Gastrocnemius medialis (tissue), 4 donors: ENCODE data around the gene PLIN5. TPM values are rescaled to one million over a fixed set of nuclear protein-coding genes. Genes with fewer than 3 reads are reported as not detected.

ENCODE experiments used
- ATAC-seq, 2 donors: fragments of 150-250 bp; one replicate each; pipeline ENCODE4 v1.9.1; 2016
- DNase-seq, 2 donors: peaks; one replicate each; pipeline ENCODE4 v3.0.0-alpha.2; 2019
- H3K27ac ChIP-seq, 4 donors: fragments of 200-600 bp; sonication (generic); 1 replicate in 1 of 4; 2 replicates in 3 of 4; pipeline ENCODE4 v1.5.1; 2016 to 2018; ENCODE audit warnings: mild to moderate bottlenecking in 2 of 4, moderate library complexity in 1 of 4
- H3K27me3 ChIP-seq, 3 donors: fragments of 200-600 bp; sonication (generic) in 2 of 3; 1 replicate in 1 of 3; 2 replicates in 2 of 3; pipeline versions ENCODE4 v1.5.1 to v1.6.0; 2016 to 2019; ENCODE audit warnings: mild to moderate bottlenecking in 1 of 3, moderate library complexity in 1 of 3
- H3K36me3 ChIP-seq, 2 donors: fragments of 200-600 bp; sonication (generic) in 1 of 2; one replicate each; pipeline ENCODE4 v1.5.1; 2017 to 2018
- H3K4me1 ChIP-seq, 2 donors: fragments of 200-600 bp; sonication (generic) in 1 of 2; one replicate each; pipeline ENCODE4 v1.5.1; 2016 to 2017; ENCODE audit warnings: mild to moderate bottlenecking in 2 of 2
- H3K4me3 ChIP-seq, 4 donors: fragments of 200-600 bp; sonication (generic) in 3 of 4; 1 replicate in 1 of 4; 2 replicates in 3 of 4; pipeline ENCODE4 v1.5.1; 2016 to 2019; ENCODE audit warnings: mild to moderate bottlenecking in 2 of 4
- H3K9me3 ChIP-seq, 3 donors: fragments of 200-600 bp; sonication (generic) in 2 of 3; 1 replicate in 1 of 3; 2 replicates in 2 of 3; pipeline ENCODE4 v1.5.1; 2016 to 2019
- CTCF ChIP-seq, 5 experiments: fragments of 450-650 bp in 3 of 5; fragments of 200-600 bp in 2 of 5; sonication (generic) in 2 of 5; IDR thresholded peaks in 4 of 5; conservative IDR thresholded peaks in 1 of 5; 1 replicate in 4 of 5; 2 replicates in 1 of 5; pipeline ENCODE4 v1.5.1; 2016 to 2019; ENCODE audit warnings: antibody characterized with exemption in 5 of 5, mild to moderate bottlenecking in 3 of 5, moderate library complexity in 3 of 5
- POLR2A ChIP-seq, 2 donors: fragments of 450-650 bp; IDR thresholded peaks; one replicate each; pipeline ENCODE4 v1.6.1; 2017; ENCODE audit warnings: antibody characterized with exemption in 2 of 2, mild to moderate bottlenecking in 2 of 2, moderate library complexity in 2 of 2
- in situ Hi-C, 4 donors: fragments of 200-750 bp; cut with MboI; loops; one replicate each; pipeline versions ENCODE4 v1.15.0 to v1.8.0; 2017; ENCODE audit warnings: low sequenced_read_pairs in 4 of 4
- intact Hi-C: fragments of 100-400 bp; cut with DNase I; formaldehyde crosslinking; loops from one replicate; pipeline ENCODE4 v1.15.1; 2023; ENCODE audit warnings: low total_unique reads
- total RNA-seq, 4 donors: library from RNA; depleted of rRNA; stranded (reverse); fragments of >200 nt; gene quantifications; one replicate each; pipeline versions ENCODE4 v1.1.0 to v1.2.3, GENCODE V29; 2016

The PLIN5 gene
- total RNA-seq, 4 donors from 2014 or later, result 23.5 to 127 (median 52.9) TPM

GRCh38 chr19:4499855-4500254 lies 35.2 kb downstream of the PLIN5 start:
- Histone ChIP-seq H3K4me3 (no peak overlapping the region), H3K9me3 (no peaks in the 10 kb centered on the region), H3K27ac (no peak overlapping the region), H3K4me1 (no peaks in the 10 kb centered on the region), H3K36me3 (peaks cover 0 to 63% of the 10 kb centered on the region in 2 donors), H3K27me3 (no peaks in the 10 kb centered on the region)
- no peak for DNase-seq
- in situ Hi-C loops (no loop called here), intact Hi-C loops (no loop called here)
- ATAC-seq, result no peak
- no peak for TF ChIP-seq POLR2A (IDR thresholded peaks at IDR 0.05)
- TF ChIP-seq CTCF (IDR thresholded peaks at IDR 0.05 in 4 of 5, conservative IDR thresholded peaks at IDR 0.05 in 1 of 5), result no peak

- no peak overlapping the region for H3K27ac ChIP-seq
These were observed 35.7 kb downstream of the PLIN5 start for GRCh38 chr19:4499318-4499717.

GRCh38 chr19:4498694-4499093 lies 36.3 kb downstream of the PLIN5 start:
- Histone ChIP-seq H3K36me3 (peaks cover 0 to 68% of the 10 kb centered on the region in 2 donors), H3K4me3 (no peak overlapping the region), H3K9me3 (no peaks in the 10 kb centered on the region), H3K27ac (no peak overlapping the region), H3K4me1 (no peaks in the 10 kb centered on the region), H3K27me3 (no peaks in the 10 kb centered on the region)
- no peak for ATAC-seq
- DNase-seq, result no peak
- TF ChIP-seq POLR2A (IDR thresholded peaks at IDR 0.05) (no peak), CTCF (IDR thresholded peaks at IDR 0.05 in 4 of 5, conservative IDR thresholded peaks at IDR 0.05 in 1 of 5) (no peak)
- in situ Hi-C loops, result no loop called here
- intact Hi-C loops, result no loop called here

More at GRCh38 chr19:4499318-4499717, 35.7 kb downstream of the PLIN5 start:
- intact Hi-C loops, result no loop called here
- in situ Hi-C loops, result no loop called here
- ATAC-seq (no peak), DNase-seq (no peak)
- H3K36me3 ChIP-seq, result peaks cover 0 to 63% of the 10 kb centered on the region in 2 donors
- H3K27me3 ChIP-seq, result no peaks in the 10 kb centered on the region
- H3K4me3 ChIP-seq, result no peak overlapping the region
- H3K9me3 ChIP-seq, result no peaks in the 10 kb centered on the region
- TF ChIP-seq POLR2A (IDR thresholded peaks at IDR 0.05), result no peak
- TF ChIP-seq CTCF (IDR thresholded peaks at IDR 0.05 in 4 of 5, conservative IDR thresholded peaks at IDR 0.05 in 1 of 5), result no peak
- H3K4me1 ChIP-seq, result no peaks in the 10 kb centered on the region

GRCh38 chr19:4497770-4498389 lies 37.1 kb downstream of the PLIN5 start:
- DNase-seq, result no peak
- in situ Hi-C loops (no loop called here), intact Hi-C loops (no loop called here)
- Histone ChIP-seq H3K9me3 (no peaks in the 10 kb centered on the region), H3K27me3 (no peaks in the 10 kb centered on the region), H3K4me3 (no peak overlapping the region), H3K27ac (no peak overlapping the region), H3K4me1 (no peaks in the 10 kb centered on the region), H3K36me3 (peaks cover 0 to 68% of the 10 kb centered on the region in 2 donors)
- ATAC-seq, result no peak
- no peak for TF ChIP-seq POLR2A (IDR thresholded peaks at IDR 0.05)
- no peak for TF ChIP-seq CTCF (IDR thresholded peaks at IDR 0.05 in 4 of 5, conservative IDR thresholded peaks at IDR 0.05 in 1 of 5)

GRCh38 chr19:4496304-4496703 lies 38.7 kb downstream of the PLIN5 start:
- TF ChIP-seq POLR2A (IDR thresholded peaks at IDR 0.05) (no peak), CTCF (IDR thresholded peaks at IDR 0.05 in 4 of 5, conservative IDR thresholded peaks at IDR 0.05 in 1 of 5) (no peak)
- Histone ChIP-seq H3K36me3 (peaks cover 0 to 61% of the 10 kb centered on the region in 2 donors), H3K9me3 (no peaks in the 10 kb centered on the region), H3K4me1 (no peaks in the 10 kb centered on the region), H3K27ac (no peak overlapping the region), H3K4me3 (no peak overlapping the region), H3K27me3 (no peaks in the 10 kb centered on the region)
- in situ Hi-C loops, result no loop called here
- no peak for DNase-seq
- ATAC-seq, result no peak
- intact Hi-C loops, result no loop called here
